Stimulated activated CD4-positive, alpha-beta T cell treated with anti-CD3 and anti-CD28 coated beads, Interleukin-1b, Interleukin-23, amount 100 ng/mL, for 1 hour (primary cell): ENCODE results near the gene ABHD2.
"Not testable (repeated sequence)": the region's sequence is repeated elsewhere in the genome, so short reads cannot be mapped to it uniquely, and the experiment has no call there.

Source experiments
- DNase-seq, 2 donors: peaks; one replicate each; pipeline ENCODE4 v3.0.0-alpha.2; 2020; ENCODE audit warnings: low read depth in 2 of 2

ABHD2 gene

DNA sequence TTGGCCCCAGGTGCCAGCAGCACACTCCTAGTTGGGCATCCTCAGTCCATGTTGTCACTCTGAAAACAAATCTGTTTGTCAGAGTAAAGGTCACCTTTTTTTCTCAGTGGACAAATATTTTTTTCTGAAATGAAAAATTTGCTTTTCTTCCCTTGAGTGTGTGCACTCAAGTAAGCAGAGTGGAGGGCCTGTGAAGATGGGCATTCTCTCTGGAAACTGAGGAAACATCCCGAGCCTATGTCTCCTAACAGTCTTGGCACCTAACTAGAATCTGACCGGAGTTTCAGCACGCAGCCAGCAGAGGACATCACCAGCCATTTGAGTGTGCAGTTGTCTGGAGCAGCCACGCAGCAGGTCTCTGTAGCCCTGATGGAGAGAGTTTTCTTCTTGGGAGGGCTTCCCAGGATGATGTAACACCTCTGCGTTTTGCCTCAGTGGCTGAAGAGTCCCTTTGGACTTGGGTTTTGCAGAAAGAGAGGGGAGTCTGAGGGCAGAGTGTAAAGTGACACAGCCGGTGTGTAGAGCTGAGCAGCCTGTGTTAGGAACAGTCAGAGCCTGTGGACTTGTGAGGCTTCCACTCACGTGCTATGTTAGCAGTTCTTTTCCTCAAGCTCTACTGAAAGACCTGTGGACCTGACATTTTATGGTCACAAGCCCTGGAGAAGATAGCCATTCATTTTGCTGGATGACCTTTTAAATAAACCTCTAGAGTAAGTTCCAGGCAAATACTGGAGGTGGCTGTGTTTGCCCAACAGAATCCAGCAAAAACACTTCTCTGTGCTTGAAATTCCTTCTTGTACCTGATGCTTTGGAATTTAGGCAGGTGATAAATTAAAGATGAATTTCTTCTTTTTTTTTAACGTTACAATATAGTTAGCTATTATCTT lies 51.6 kb downstream of the ABHD2 start:
- DNase-seq, result no peak

DNA sequence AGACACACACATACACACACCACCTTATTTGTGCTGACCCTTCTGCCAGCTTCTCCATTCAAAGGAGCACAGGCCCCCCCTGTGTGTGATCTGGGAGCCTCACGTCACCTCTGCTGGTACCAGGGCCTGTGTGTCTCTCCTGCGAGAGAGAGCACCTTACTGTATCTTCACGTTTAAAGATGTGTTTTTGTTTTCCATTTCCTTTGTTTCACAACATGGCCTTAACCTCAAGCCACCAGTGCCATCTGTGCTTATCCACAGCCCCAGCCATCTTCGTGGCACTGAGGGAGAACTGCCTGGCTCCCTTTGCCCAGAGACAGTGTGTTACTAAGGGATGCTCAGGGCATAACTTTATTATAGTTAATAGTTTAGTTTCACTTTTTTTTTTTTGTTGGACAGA lies 52.3 kb downstream of the ABHD2 start:
- no peak for DNase-seq

DNA sequence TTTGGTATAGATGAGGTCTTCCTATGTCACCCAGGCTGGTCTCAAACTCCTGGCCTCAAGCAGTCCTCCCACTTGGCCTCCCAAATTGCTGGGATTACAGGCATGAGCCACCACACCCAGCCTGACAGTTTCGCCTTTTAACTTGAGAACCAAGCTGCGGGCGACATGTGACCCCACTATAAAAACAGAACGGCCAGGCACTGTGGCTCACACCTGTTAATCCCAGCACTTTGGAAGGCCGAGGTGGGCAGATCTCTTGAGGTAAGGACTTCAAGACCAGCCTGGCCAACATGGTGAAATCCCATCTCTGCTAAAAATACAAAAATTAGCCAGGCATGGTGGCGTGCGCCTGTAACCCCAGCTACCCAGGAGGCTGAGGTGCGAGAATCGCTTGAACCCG lies 52.9 kb downstream of the ABHD2 start:
- DNase-seq, result not testable (repeated sequence)

DNA sequence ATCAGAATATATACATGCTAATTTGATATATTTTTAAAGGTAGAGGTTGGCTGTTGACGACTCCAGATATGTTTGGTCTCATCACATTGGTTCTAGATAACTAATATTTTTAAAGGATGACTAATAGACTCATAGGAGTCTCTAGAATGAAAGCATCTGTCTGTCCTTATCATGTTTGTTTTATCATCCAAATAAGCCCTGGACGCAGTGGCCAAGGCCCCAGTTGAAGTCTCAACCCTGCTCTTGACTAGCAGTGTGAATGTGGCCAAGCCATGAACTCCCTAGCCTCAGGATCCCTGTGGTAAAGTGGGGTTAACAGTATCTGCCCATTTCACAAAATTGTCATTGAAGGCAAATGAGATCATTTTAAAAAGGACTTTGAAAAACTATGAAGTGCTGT lies 53.6 kb downstream of the ABHD2 start:
- DNase-seq, result no peak

DNA sequence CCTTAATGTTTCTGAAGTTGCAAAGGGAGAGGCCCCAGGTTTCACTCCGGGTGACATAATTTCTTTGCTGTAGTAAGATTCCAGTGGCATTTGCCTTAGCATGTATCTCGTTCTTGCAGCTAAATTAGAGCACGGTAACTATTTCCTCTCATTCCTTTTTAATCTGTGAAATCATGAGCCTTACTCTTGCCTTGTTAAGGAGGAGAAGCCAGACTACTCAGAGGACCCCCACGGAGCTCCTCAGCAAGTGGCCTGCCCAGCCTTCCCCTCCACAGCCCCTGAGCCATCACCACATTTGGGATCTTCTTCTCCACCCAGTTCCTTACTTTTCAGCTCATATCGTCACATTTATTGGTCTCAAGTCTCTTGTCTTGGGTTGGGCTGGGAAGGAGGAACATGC lies 54.2 kb downstream of the ABHD2 start:
- DNase-seq, result no peak

DNA sequence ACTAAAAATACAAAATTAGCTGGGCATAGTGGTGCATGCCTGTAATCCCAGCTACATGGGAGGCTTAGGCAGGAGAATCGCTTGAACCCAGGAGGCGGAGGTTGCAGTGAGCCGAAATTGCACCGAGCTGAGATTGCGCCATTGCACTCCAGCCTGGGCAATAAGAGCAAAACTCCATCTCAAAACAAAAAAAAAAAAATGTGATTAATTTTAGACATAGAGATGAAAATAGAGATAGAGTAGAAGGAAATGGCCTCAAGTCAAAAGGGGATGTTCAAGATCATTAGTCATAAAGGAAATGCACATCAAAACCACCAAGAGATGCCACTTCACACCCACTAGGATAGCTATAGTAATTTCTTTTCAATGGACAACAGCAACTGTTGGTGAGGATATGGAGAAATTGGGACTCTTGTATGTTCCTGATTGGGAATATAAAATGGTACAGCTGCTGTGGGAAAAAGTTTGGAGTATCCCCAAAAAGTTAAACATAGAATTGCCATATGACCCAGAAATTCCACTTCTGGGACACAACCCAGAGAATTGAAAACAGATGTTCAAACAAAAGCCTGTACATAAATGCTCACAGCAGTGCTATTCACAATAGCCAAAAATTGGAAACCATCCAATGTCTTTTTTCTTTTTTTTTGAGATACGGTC lies 55.4 kb downstream of the ABHD2 start:
- no peak for DNase-seq

DNA sequence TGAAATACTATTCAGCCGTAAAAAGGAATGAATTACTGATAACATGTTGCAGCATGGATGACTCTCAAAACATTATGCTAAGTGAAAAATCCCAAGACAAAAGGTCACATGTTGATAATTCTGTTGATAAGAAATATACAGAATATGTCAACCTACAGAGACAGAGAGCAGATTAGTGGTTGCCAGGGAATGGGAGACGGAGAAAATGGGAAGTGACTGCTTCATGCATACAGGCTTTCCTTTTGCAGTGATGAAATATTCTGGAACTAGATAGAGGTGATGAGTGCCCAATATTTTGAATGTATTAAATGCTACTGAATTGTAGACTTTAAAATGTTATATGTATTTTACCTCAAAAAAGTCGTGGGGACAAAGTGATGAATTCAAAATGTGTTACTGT lies 56.2 kb downstream of the ABHD2 start:
- DNase-seq, result no peak

DNA sequence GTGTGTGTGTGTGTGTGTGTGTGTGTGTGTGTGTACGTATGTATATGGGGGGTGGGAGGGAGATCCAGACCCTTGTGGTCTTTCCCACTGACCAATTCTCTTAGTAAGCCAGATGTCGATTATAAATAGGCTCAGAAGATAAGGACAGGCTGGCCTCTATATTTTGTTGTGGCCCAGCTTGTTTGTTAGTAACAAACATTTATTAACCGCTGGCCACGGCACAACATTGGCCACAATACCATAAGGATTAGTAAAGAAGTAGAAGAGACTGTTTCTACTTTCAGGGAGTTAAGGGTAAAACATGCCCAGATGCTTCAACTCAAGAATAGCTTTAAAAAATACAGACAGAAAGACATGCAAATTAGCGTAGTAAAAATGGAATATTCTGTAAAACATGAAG lies 58.1 kb downstream of the ABHD2 start:
- no peak for DNase-seq

DNA sequence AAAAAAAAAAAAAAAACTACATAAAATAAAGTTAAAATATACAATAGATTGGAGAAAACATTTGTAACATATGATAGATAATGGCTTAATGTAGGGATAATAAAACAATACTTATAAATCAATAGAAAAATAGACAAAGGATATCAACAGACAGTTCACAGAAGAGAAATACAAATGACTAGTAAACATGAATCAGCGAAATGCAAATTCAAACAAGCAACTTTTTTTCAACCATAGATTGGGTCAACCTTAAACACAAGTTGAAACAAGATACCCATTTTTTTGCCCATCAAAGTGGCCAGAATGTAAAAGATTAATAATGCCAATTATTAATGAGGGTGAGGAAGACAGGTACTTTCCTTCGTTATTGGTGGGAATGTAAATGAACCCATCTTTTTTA lies 59.9 kb downstream of the ABHD2 start:
- DNase-seq, result no peak

DNA sequence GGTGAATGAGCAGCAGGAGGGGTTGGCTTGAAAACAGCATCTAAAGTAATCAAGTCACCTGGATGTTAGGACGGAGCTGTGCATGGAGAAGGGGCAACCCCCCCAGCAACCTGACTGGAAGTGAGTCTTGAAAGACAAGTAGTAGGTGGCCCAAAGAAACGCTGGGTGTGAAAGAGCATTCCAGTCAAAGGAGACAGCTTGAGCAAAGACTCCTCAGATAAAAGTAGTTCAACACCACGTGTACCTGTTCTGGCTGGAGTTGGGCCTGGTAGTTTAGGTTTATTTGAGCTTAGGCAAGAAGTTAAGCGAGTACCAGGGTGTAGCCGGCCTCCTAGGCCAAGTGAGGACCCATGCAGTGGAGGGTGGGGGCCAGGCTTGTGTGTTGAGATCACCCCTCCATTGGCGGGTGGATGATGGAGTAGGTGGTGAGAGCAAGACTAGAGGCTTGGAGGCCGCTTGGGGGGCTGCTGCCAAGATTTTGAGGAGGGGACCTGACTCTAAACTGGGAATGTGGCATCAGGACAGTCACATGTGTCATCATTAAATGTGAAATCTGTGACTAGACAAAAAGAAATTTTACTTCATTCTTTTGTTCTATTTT lies 61.3 kb downstream of the ABHD2 start:
- DNase-seq, result no peak

DNA sequence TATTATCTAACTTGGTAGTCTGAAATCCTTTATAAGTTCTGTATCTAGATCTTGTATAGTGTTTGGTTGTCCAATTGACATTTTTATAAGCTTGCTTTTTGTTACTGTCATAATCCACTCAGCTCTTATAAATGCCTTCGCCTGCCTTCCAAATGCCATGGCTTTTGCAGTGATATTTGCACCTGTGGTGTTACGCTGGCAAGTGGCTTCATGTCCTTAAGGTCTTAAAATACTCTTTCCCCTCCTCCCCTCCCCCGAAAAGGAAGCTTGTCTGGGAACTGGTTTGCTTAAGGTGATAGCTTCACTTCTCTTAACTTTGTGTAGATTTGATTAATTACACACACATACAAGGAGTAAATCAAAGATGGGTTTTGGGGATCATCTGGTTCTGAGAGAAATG lies 62.0 kb downstream of the ABHD2 start:
- DNase-seq, result no peak

DNA sequence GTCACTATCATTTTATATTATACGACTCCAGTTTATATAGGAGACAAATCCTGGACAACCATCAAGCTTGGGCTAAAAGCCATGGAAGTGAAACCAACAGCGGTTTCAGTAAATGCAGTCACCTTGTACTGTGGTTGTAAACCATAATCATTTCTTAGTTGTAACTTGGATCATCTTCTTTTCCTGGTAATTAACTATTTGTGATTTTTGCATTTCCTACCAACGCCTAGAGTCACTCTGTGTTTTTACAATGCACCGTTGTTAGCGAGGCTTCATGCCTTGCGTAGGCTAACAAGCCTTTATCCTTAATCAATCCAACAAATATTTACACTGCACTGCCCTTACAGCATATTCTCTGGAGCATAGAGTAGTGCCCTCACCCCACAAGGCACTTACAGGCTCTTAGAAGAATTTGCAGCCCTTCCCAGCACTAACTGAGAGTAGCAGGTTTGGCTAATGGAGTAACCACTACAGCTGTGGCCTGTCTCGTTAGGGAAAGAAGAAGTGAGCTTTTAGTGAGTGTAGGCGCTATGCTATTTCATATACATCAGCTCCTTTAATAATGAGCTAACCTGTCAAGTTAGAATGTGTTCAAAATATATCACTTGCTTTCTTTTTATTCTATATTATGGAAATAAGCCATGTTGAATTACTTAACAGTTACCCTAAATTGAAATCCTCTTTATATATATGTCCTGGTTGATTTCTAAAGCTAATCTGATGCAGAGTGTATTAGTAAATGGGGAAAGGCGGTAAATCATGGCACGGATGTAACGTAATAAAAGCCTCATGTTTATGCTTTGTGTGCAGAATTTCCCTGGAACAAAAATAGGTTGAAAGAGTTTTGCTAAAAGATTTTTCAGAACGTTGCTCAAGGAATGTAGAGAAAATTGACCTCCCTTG lies 62.8 kb downstream of the ABHD2 start:
- DNase-seq, result no peak

DNA sequence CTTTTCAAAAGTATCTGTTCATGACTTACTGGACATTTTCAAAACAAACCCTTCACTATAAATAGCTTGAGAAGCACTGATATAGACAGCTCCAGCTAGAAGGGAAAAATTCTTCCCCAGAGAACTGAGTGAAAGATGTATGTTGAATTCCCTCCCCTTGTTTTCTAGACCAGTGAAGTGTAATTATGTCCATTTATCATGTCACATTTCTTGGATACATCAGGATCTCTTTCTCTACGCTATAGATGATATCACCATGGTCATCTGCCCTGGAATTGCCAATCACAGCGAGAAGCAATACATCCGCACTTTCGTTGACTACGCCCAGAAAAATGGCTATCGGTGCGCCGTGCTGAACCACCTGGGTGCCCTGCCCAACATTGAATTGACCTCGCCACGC lies 66.9 kb downstream of the ABHD2 start:
- DNase-seq, result no peak

DNA sequence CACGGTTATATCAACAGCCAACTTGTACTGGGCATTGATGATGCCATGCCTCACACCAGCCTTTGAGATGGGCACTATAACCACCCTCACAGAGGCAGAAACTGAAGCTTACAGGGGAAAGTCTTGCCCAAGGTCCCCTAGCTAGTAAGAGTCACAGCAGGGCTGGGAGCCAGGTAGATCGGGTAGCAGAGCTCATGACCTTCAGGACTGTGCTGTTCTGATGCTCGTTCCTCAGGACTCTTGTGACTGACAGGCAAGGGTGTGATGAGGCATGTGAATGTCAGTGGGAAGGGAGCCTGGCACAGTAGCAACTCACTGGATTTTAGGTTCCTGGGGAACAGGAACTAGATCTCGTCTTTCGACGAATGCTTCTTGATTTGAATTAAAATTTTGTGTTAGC lies 67.4 kb downstream of the ABHD2 start:
- DNase-seq, result no peak

DNA sequence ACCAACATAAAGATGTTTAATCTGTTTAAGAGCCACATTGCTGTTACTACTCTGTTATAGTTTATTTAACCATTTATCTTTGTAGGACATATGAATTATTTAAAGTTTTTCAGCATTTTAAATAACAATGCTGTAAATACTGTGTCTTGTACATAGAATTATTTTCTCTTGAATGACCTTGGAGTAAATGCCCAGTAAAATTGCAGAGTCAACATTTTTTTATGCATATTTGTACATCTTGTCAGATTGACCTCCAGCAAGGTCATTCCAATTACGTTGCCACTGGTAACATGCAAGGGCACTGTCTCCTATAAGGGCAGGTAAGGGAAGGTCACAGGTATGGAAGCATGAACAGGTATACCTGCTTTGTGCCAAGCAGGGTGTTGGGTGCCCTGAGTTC lies 68.8 kb downstream of the ABHD2 start:
- DNase-seq, result no peak

DNA sequence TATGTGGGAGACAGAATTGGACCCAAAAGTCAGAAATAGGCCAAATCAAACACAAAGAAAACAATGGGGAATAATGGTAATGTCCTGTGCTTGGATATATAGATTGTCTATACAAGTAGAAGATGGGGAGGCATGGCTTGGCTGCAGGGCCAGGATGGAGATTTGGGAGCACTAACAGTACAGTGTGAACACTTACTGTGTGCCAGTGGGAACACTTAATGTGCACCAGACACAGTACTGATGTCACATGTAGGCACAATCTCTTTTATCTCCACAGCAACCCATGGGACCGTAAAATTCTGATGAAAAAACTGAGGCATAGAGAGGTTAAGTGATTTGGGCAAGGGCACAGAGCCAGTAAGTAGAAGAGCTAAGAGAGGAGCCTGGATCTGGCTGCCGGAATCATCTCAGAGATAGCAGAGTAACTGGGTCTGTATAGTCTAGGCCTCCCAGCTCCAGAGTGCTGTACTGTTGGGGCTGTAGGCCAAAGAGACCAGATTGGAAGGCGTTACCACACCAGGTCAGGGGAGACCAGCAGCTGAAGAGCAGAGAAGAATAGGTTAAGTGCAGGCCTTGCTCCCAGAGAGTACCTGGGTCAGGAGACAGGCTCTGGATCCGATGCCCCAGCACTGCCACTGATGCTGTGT lies 69.8 kb downstream of the ABHD2 start:
- DNase-seq, result no peak

DNA sequence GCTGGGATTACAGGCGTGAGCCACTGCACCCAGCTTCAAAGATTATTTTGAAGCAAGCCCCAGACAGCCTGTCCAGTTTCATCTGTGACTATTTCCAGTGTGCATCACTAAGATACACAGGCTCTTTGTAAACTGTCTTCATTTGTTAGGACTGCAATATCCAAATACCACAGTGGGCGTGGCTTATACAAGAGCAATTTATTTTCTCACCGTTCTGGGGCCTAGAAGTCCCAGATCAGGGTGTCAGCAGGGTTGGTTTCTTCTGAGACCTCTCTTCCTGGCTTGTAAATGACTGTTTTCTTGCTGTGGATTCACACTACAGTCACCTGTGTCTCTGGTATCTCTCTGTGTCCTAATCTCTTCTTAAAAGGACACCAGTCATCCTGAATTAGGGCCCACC lies 73.4 kb downstream of the ABHD2 start:
- no peak for DNase-seq

DNA sequence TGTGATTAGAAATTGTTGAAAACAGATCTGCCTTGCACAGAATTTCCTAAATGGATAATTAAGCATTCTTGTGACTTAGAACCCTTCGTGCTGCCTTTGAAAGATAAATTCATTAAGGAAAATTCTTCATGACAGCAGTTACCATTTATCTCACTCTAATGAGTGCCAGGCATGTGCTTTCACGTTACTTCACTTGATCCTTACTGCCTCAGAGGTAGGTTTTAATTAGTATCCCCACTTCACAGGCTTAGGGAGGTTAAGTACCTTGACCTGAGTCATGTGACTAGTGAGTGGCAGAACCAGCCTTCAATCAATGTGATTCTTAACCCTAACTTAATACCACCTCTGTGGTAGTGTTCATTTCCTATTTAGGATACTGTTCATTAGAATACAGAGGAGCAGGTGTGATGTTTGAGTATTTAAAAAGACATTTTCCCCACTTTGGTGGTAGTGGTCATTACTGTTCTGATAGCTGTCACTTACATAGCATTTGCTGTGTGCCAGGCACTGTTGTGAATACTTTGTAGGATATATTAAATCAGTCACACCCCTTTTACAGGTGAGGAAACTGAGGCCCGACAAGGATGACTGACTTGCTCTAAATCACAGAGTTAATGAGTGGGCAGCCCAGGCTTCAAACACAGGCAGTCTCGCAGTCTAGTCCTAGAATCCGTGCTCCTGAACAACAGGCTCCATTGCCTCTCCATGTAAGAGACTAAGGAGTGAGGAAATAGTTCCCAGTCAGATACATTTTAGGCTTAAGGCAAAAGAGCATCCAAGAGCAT lies 75.2 kb downstream of the ABHD2 start:
- no peak for DNase-seq

DNA sequence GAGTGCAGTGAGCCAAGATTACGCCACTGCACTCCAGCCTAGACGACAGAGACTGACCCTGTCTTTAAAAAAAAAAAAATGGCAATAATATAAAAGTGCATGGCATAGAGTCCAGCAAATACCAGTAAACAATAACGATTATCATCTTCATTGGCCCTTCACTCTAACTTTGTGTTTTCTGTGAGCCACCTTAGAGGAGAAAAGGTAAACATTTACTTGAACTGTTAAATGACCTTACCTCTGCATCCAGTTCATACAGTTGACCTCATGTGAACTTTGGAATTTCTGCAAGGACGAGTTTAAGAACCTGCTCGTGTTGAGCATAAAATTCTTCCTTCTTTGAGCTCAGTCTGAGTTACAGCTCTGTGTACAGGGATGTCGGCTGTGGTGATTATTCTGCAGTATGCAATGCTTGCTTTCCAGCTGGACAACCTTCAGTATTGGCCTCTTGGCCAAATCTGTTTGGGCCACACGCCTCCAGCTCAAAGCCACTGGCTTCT lies 76.5 kb downstream of the ABHD2 start:
- DNase-seq, result no peak

DNA sequence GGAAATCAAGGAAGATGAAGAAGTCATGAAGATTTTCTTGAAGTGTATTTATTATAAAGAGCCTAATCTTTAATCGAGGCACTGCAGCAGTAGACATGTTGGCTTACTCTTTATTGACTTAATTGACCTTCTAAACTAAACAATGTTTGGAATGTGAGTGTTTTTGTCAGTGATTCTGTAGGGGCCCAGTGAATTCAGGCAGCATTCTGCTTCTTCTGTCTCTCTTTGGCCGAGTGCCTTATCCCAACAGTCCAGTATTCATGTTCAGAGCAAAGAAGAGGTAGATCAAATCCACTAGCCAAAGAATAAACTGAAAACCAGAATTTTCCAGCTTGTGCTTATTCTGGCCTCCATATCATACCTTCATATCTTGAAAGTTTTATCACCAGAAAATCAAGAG lies 77.4 kb downstream of the ABHD2 start:
- DNase-seq, result no peak
